Measurements from ENCODE around the gene CSRP3.
"Not testable (repeated sequence)": the region's sequence is repeated elsewhere in the genome, so short reads cannot be mapped to it uniquely, and the experiment has no call there.

The CSRP3 gene

GRCh38 chr11:19136884-19137283 lies 64.9 kb downstream of the CSRP3 start:
- not testable (repeated sequence) for H3K27ac ChIP-seq (ENCODE audit: low read length, poor library complexity, severe bottlenecking); H4K8ac ChIP-seq (ENCODE audit: low read length); H2AFZ ChIP-seq (ENCODE audit: low read depth, low read length); H2BK5ac ChIP-seq (ENCODE audit: low read depth, low read length, poor library complexity, severe bottlenecking); H3K18ac ChIP-seq (ENCODE audit: low read depth in 1 of 2, low read length in 2 of 2); H3K79me1 ChIP-seq (replicated peaks; ENCODE audit: low read length, poor library complexity, severe bottlenecking); H3K14ac ChIP-seq (ENCODE audit: low read length in 2 of 2); H3K9ac ChIP-seq (ENCODE audit: low read length); H3K9me3 ChIP-seq (ENCODE audit: control insufficient read depth, low read length); H3K4me1 ChIP-seq (ENCODE audit: control insufficient read depth, insufficient read depth, low read depth, low read length); H2AK5ac ChIP-seq (ENCODE audit: low read length, severe bottlenecking); DNase-seq; H3K4me3 ChIP-seq (ENCODE audit: insufficient read depth in 1 of 2, low read depth in 1 of 2, low read length in 2 of 2); H2BK15ac ChIP-seq (ENCODE audit: low read depth, poor library complexity, severe bottlenecking); H3K4ac ChIP-seq (ENCODE audit: low read depth in 1 of 2, low read length in 2 of 2); H2BK12ac ChIP-seq (ENCODE audit: low read length in 2 of 2); H4K91ac ChIP-seq (ENCODE audit: low read length); H3K4me2 ChIP-seq (ENCODE audit: low read length, poor library complexity, severe bottlenecking); H2BK120ac ChIP-seq (ENCODE audit: low read depth, low read length); H3K27me3 ChIP-seq (ENCODE audit: control insufficient read depth in 1 of 2, insufficient read depth in 1 of 2, low read length in 2 of 2); H3K23ac ChIP-seq (ENCODE audit: low read length in 2 of 2); H3K36me3 ChIP-seq (ENCODE audit: control insufficient read depth in 1 of 2, insufficient read depth in 2 of 2, low read depth in 1 of 2, low read length in 2 of 2)
- WGBS, result 92% methylated on average over 2 of the region's 4 CpGs

- no peaks in the 10 kb centered on the region for H3K36me3 ChIP-seq (ENCODE audit: control insufficient read depth in 1 of 2, insufficient read depth in 2 of 2, low read depth in 1 of 2, low read length in 2 of 2)
- no peak overlapping the region for H3K27ac ChIP-seq (ENCODE audit: low read length, poor library complexity, severe bottlenecking)
- WGBS, result no CpG with 5 or more reads among the region's 1 CpG
- peaks cover 4% of the 10 kb centered on the region for H3K79me1 ChIP-seq (replicated peaks; ENCODE audit: low read length, poor library complexity, severe bottlenecking)
- H2AFZ ChIP-seq (ENCODE audit: low read depth, low read length), result no peak overlapping the region
- H3K4me2 ChIP-seq (ENCODE audit: low read length, poor library complexity, severe bottlenecking), result no peak overlapping the region
- H3K27me3 ChIP-seq (ENCODE audit: control insufficient read depth in 1 of 2, insufficient read depth in 1 of 2, low read length in 2 of 2), result no peaks in the 10 kb centered on the region
- no peak overlapping the region for H2BK5ac ChIP-seq (ENCODE audit: low read depth, low read length, poor library complexity, severe bottlenecking)
- H2BK12ac ChIP-seq (ENCODE audit: low read length in 2 of 2), result no peak overlapping the region
- no peak overlapping the region for H3K14ac ChIP-seq (ENCODE audit: low read length in 2 of 2)
- DNase-seq, result no peak
- H3K4me1 ChIP-seq (ENCODE audit: control insufficient read depth, insufficient read depth, low read depth, low read length), result no peaks in the 10 kb centered on the region
- no peak overlapping the region for H3K9ac ChIP-seq (ENCODE audit: low read length)
- no peak overlapping the region for H3K4ac ChIP-seq (ENCODE audit: low read depth in 1 of 2, low read length in 2 of 2)
- H2AK5ac ChIP-seq (ENCODE audit: low read length, severe bottlenecking), result no peak overlapping the region
- H3K23ac ChIP-seq (ENCODE audit: low read length in 2 of 2), result no peak overlapping the region
- no peak overlapping the region for H3K18ac ChIP-seq (ENCODE audit: low read depth in 1 of 2, low read length in 2 of 2)
- H4K8ac ChIP-seq (ENCODE audit: low read length), result no peak overlapping the region
- H4K91ac ChIP-seq (ENCODE audit: low read length), result no peak overlapping the region
- H2BK15ac ChIP-seq (ENCODE audit: low read depth, poor library complexity, severe bottlenecking), result no peak overlapping the region
- no peak overlapping the region for H3K4me3 ChIP-seq (ENCODE audit: insufficient read depth in 1 of 2, low read depth in 1 of 2, low read length in 2 of 2)
- H3K9me3 ChIP-seq (ENCODE audit: control insufficient read depth, low read length), result no peaks in the 10 kb centered on the region
- H2BK120ac ChIP-seq (ENCODE audit: low read depth, low read length), result no peak overlapping the region
These were observed 67.8 kb downstream of the CSRP3 start for GRCh38 chr11:19134004-19134403.

Data from mesenchymal stem cell (in vitro differentiated cells and primary cell).